Upper lobe of left lung (tissue), 4 donors: Measurements from ENCODE around the gene ADAMTS17.

ENCODE experiments used
- EP300 ChIP-seq, 4 donors: sonication (generic); formaldehyde crosslinking; IDR thresholded peaks; one replicate each; pipeline ENCODE4 v1.5.1; 2017; ENCODE audit warnings: antibody characterized with exemption in 4 of 4, control low read depth in 2 of 4
- POLR2A ChIP-seq, 4 donors: fragments of 450-650 bp; IDR thresholded peaks; one replicate each; pipeline ENCODE4 v1.5.1; 2016 to 2017; ENCODE audit warnings: antibody characterized with exemption in 4 of 4, mild to moderate bottlenecking in 2 of 4
- POLR2AphosphoS5 ChIP-seq, 2 donors: sonication (generic); formaldehyde crosslinking; IDR thresholded peaks; one replicate each; pipeline ENCODE4 v1.5.1; 2017; ENCODE audit warnings: antibody characterized with exemption in 2 of 2
- TF ChIP-seq, protein P1 (sequence below), 6 experiments: fragments of 450-650 bp in 4 of 6; fragments of 200-600 bp in 2 of 6; sonication (generic) in 2 of 6; IDR thresholded peaks; one replicate each; pipeline ENCODE4 v1.5.1; 2016 to 2019; ENCODE audit warnings: antibody characterized with exemption in 6 of 6

DNA sequence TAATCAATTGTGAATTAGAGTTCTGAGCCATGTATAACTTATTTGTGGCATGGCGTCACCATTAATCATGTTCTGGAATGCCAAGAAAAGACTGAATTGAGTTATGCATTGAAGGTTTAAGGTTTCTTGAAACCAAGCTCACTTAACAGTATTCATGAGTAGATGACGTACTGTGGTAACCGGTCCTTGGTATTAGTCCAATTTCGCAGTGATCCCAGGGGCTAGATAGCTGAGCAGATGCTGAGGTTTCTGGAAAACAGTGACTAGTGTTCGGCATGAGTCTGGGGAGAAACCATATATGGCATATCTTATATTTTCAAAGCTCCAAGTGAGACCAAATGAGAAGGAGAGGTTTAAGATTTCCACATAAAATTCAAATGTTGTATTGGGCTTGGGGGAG, 390.3 kb downstream of the ADAMTS17 start:
- TF ChIP-seq POLR2A (IDR thresholded peaks at IDR 0.05): no peak
- TF ChIP-seq, protein P1, sequence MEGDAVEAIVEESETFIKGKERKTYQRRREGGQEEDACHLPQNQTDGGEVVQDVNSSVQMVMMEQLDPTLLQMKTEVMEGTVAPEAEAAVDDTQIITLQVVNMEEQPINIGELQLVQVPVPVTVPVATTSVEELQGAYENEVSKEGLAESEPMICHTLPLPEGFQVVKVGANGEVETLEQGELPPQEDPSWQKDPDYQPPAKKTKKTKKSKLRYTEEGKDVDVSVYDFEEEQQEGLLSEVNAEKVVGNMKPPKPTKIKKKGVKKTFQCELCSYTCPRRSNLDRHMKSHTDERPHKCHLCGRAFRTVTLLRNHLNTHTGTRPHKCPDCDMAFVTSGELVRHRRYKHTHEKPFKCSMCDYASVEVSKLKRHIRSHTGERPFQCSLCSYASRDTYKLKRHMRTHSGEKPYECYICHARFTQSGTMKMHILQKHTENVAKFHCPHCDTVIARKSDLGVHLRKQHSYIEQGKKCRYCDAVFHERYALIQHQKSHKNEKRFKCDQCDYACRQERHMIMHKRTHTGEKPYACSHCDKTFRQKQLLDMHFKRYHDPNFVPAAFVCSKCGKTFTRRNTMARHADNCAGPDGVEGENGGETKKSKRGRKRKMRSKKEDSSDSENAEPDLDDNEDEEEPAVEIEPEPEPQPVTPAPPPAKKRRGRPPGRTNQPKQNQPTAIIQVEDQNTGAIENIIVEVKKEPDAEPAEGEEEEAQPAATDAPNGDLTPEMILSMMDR (IDR thresholded peaks at IDR 0.05): no peak
- TF ChIP-seq POLR2AphosphoS5 (IDR thresholded peaks at IDR 0.05): no peak
- no peak for TF ChIP-seq EP300 (IDR thresholded peaks at IDR 0.05)
